Activated CD4-positive, alpha-beta T cell treated with anti-CD3 and anti-CD28 coated beads for 36 hours (primary cell): Measurements from ENCODE around the gene BTAF1. TPM values are rescaled to one million over a fixed set of nuclear protein-coding genes. Genes with fewer than 3 reads are reported as not detected.

Experiments
- ATAC-seq: fragments of 200-7000 bp; cut with Tn5 transposase; one replicate; pipeline ENCODE4 v1.10.0; 2021; ENCODE audit warnings: mild to moderate bottlenecking, moderate library complexity
- CTCF ChIA-PET: fragments of 350-600 bp; sonication (Branson Sonifier 250); formaldehyde crosslinking; loops from one replicate; lab custom pipeline; 2021; ENCODE audit warnings: antibody characterized with exemption; lab: Charles Lee
- POLR2A ChIA-PET: fragments of 350-600 bp; sonication (Branson Sonifier 250); formaldehyde crosslinking; loops from one replicate; lab custom pipeline; 2021; ENCODE audit warnings: antibody characterized with exemption, inconsistent platforms; lab: Charles Lee
- DNase-seq: peaks from one replicate; pipeline ENCODE4 v3.0.0-alpha.2; 2020
- H3K27ac Mint-ChIP-seq: one replicate; pipeline ENCODE4 v1.8.0; 2021; ENCODE audit warnings: mixed read lengths
- H3K27me3 Mint-ChIP-seq: one replicate; pipeline ENCODE4 v1.8.0; 2021; ENCODE audit warnings: mixed read lengths
- H3K36me3 Mint-ChIP-seq: one replicate; pipeline ENCODE4 v1.8.0; 2021; ENCODE audit warnings: low read depth, mixed read lengths
- H3K4me1 Mint-ChIP-seq: one replicate; pipeline ENCODE4 v1.8.0; 2021; ENCODE audit warnings: mixed read lengths
- H3K4me3 Mint-ChIP-seq: one replicate; pipeline ENCODE4 v1.8.0; 2021; ENCODE audit warnings: mild to moderate bottlenecking, moderate library complexity, mixed read lengths
- H3K9me3 Mint-ChIP-seq: one replicate; pipeline ENCODE4 v1.8.0; 2021; ENCODE audit warnings: low read depth, mixed read lengths
- intact Hi-C, 2 experiments: fragments of 100-400 bp; cut with DNase I in 1 of 2; cut with micrococcal nuclease in 1 of 2; formaldehyde crosslinking; loops; one replicate each; pipeline versions ENCODE4 v1.14.2 to v1.15.1; 2022 to 2024; cut with DNase I, micrococcal nuclease
- total RNA-seq, 2 experiments: library from RNA; stranded (reverse); gene quantifications; one replicate each; pipeline ENCODE4 v1.2.3, GENCODE V29; 2021

Gene BTAF1
- total RNA-seq, 2 experiments from 2014 or later = 59.0 to 59.4 TPM

- H3K4me3 Mint-ChIP-seq = no peak overlapping the region
- no peak for ATAC-seq
- H3K4me1 Mint-ChIP-seq = no peaks in the 10 kb centered on the region
- H3K27me3 Mint-ChIP-seq = no peaks in the 10 kb centered on the region
- intact Hi-C loops = no loop called here
- CTCF ChIA-PET = no interaction called here
- peaks cover 5% of the 10 kb centered on the region for H3K36me3 Mint-ChIP-seq
- no peak for DNase-seq
- POLR2A ChIA-PET = no interaction called here
- no peak overlapping the region for H3K27ac Mint-ChIP-seq
- no peaks in the 10 kb centered on the region for H3K9me3 Mint-ChIP-seq
Observed at GRCh38 chr10:92079003-92079402, 155.4 kb downstream of the BTAF1 start.

Other genes starting within 250 kb of the BTAF1 start
- 10 to 100 TPM; 32.0 to 35.7 TPM for gene TNKS2, start 125.3 kb upstream of the BTAF1 start, total RNA-seq
- gene FGFBP3, start 14.3 kb upstream of the BTAF1 start, total RNA-seq = 1 to 10 TPM; 1.5 TPM